HG02870 (cell line): ENCODE data around the gene ADORA3.
"Not testable (repeated sequence)": the region's sequence is repeated elsewhere in the genome, so short reads cannot be mapped to it uniquely, and the experiment has no call there.

Source experiments
- ATAC-seq: cut with Tn5 transposase; IDR thresholded peaks from one replicate; pipeline ENCODE4 v1.9.1; 2021; ENCODE audit warnings: mild to moderate bottlenecking, moderate library complexity; ENCODE audit not compliant: unreplicated experiment

The ADORA3 gene

GRCh38 chr1:111503585-111504060, at the start of gene ADORA3, which contains the start of gene TMIGD3:
Gene ADORA3 (minus strand): TSS chr1:111503633. CDS start chr1:111503354, 279 bp downstream.
Gene TMIGD3 (minus strand): TSS chr1:111503633. CDS start chr1:111503354, 279 bp downstream.
- ATAC-seq: no peak

GRCh38 chr1:111553196-111553595, 49.8 kb upstream of the ADORA3 start:
- no peak for ATAC-seq

GRCh38 chr1:111552587-111552986, 49.2 kb upstream of the ADORA3 start:
- ATAC-seq: no peak

GRCh38 chr1:111551623-111552411, 48.4 kb upstream of the ADORA3 start:
- no peak for ATAC-seq

GRCh38 chr1:111547786-111548185, 44.4 kb upstream of the ADORA3 start:
- not testable (repeated sequence) for ATAC-seq

DNA sequence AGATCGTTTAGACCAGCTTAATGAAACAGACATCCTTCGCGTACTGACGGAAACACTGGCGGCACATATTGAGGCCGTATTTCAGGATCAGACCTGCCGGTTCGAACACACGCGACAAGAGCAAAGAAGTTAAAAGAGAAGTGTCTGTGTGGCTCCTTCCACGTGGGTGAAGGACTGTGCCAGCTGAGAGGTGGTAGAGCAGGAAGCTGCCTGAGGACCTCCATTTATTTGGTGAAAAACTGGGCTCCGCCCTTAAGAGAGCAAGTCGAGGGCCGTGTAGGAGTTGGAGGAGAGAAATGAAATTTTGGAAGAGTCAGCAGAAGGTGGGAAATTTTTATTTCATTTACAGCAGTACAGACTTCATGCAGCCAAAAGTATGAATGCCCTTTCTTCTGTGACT, 38.8 kb upstream of the ADORA3 start:
- no peak for ATAC-seq

- ATAC-seq: no peak
These were observed 38.3 kb upstream of the ADORA3 start for GRCh38 chr1:111541721-111542120.

GRCh38 chr1:111540928-111541327, 37.5 kb upstream of the ADORA3 start:
- ATAC-seq: no peak

DNA sequence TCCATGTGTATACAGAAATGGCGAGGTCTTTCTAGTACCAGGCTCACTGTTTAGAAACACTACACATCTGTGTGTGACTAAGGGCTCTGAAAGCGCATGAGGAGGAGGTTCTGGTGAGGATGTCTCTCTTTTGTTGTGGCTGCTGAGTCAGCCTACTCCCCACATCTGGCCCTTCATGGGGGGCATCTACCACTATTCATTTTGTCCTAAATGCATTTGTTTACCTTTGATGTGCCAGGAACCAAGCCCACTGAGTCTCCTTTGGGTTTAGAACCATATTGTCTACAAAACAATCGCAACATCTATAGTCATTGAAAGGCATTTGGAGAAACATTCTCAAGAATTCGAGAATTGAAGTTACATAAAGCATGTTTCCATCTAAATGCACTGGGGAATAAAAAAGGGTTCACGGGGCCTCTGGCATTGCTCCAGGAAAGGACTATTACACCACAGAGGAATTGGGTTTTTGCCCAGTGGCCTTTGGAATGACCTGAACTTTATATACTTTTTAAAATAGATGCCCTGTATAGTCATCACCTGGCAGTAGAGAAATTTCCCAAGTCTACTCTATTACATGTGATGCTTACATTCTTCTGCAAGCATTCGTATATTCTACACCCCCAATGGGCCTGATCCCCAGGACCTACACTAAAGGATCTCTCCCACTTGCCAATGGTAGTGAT, 35.1 kb upstream of the ADORA3 start:
- no peak for ATAC-seq

GRCh38 chr1:111535256-111536191, 32.1 kb upstream of the ADORA3 start:
- no peak for ATAC-seq

GRCh38 chr1:111520053-111520452, 16.6 kb upstream of the ADORA3 start:
- ATAC-seq: no peak

- ATAC-seq: no peak
These were observed 14.2 kb upstream of the ADORA3 start for GRCh38 chr1:111517469-111518225.

DNA sequence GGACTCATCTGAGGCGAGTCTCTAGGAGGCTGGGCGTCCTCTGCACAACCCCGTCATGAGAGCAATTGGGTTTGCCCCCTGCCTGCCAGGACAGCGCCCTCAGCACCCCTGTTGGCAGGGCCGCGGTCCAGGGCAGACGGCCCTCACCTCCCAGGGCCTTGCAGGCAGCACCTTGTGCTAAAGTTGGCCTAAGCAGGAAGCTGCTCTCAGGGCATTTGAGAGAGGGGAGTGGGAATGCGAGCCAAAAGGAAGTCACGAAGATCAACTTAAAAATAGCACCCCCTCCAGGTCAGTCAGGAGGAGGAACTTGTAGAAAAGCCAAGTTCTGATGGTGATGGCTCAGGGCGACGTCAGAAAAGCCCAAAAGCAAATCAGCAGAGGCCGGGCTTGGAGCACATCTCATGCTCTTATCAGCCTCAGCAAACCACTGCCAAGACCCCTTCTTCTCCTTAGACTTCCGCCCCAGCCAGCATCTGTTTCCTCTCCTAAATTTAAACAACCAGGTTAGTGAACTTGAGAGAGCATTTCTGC, 12.6 kb upstream of the ADORA3 start:
- peak; percentile 39 for ATAC-seq

GRCh38 chr1:111515291-111516004, 12.0 kb upstream of the ADORA3 start:
- ATAC-seq: peak; percentile 18

GRCh38 chr1:111513410-111514020, 10.1 kb upstream of the ADORA3 start:
- no peak for ATAC-seq

- ATAC-seq: no peak
These were observed 9.5 kb upstream of the ADORA3 start for GRCh38 chr1:111512931-111513330.

DNA sequence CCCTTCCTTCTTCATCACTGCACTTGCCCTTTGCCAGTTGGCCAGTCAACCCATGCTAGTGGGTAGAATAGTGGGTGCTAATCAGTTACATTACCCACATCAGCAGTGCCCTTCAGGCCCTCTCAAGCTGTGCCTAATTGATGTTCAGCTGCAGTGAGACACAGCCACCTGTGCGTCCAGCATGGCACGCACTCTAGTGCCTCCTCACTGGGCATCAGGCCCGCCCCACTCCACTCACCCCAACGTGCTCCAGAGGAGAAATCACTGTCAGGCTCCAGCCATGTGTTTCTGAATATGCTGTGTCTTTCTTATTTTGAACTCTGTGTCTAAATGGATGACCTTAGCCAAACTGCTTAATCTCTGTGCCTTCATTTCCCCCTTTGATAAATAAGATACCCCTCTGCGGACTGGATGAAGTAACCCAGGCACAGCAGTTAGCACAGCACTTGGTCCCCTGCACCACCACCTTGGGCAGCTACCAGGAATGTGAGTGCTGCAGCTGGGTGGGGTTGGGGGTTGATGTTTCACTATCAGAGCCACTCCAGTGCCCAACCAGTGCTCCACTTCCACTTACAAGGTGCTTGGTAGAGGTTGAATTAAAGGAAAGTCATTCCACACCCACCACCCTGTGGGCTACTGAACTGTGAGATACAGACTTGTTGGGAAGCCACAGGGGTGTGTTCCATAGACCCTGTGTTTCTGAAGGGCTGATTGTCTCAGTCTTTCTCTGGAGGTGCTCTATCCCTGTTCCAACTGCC, 8.9 kb upstream of the ADORA3 start:
- ATAC-seq: no peak

- no peak for ATAC-seq
These were observed 7.9 kb upstream of the ADORA3 start for GRCh38 chr1:111511370-111511769.
